K562 (cell line): Measurements from ENCODE around the gene VKORC1. TPM values are rescaled to one million over a fixed set of nuclear protein-coding genes. Genes with fewer than 3 reads are reported as not detected.

Source experiments
- ASH1L ChIP-seq: fragments of 450-650 bp; IDR thresholded peaks from 2 replicates; pipeline ENCODE4 v1.6.1; 2018; ENCODE audit warnings: borderline replicate concordance, mild to moderate bottlenecking, low read depth; ENCODE audit not compliant: partially characterized antibody
- CCNT2 ChIP-seq: IDR thresholded peaks from 2 replicates; pipeline ENCODE4 v1.6.1; 2011; ENCODE audit warnings: borderline replicate concordance, low read depth, mild to moderate bottlenecking, moderate library complexity, mixed read lengths, low read length; ENCODE audit not compliant: insufficient read length; ENCODE audit errors: extremely low read depth
- EGR1 ChIP-seq: fragments of 450-650 bp; conservative IDR thresholded peaks from 2 replicates; pipeline ENCODE4 v1.6.1; 2017; ENCODE audit warnings: mild to moderate bottlenecking
- FOXA3 ChIP-seq, 2 experiments: fragments of 450-650 bp in 1 of 2; sonication (generic) in 1 of 2; formaldehyde crosslinking; IDR thresholded peaks in 1 of 2; conservative IDR thresholded peaks in 1 of 2; 2 replicates each; pipeline versions ENCODE4 v1.4.0 to v1.8.0; 2020 to 2022; ENCODE audit warnings: mild to moderate bottlenecking in 2 of 2, missing genetic modification reagents in 1 of 2
- HOMEZ ChIP-seq: fragments of 250-450 bp; sonication (Bioruptor Pico); IDR thresholded peaks from 2 replicates; pipeline ENCODE4 v1.4.0; 2020; ENCODE audit warnings: mild to moderate bottlenecking, moderate library complexity
- IRF9 ChIP-seq: fragments of 450-650 bp; IDR thresholded peaks from 2 replicates; pipeline ENCODE4 v1.6.1; 2016; ENCODE audit warnings: missing biosample characterization, missing genetic modification characterization
- JUND ChIP-seq, 2 experiments: IDR thresholded peaks; 2 replicates in 1 of 2; 3 replicates in 1 of 2; pipeline ENCODE4 v1.6.1; 2011; ENCODE audit warnings: borderline replicate concordance in 2 of 2, low read depth in 2 of 2, low read length in 2 of 2, improper control_type of control experiment in 1 of 2, missing biosample characterization in 1 of 2, missing genetic modification characterization in 1 of 2, missing genetic modification reagents in 1 of 2
- KDM1A ChIP-seq, 2 experiments: fragments of 450-650 bp; IDR thresholded peaks; 2 replicates each; pipeline ENCODE4 v1.6.1; 2016; ENCODE audit warnings: mild to moderate bottlenecking in 2 of 2
- MNT ChIP-seq, 2 experiments: fragments of 450-650 bp; conservative IDR thresholded peaks; 2 replicates each; pipeline ENCODE4 v1.6.1; 2017; ENCODE audit warnings: mild to moderate bottlenecking in 2 of 2, moderate library complexity in 2 of 2
- NCOR1 ChIP-seq: fragments of 450-650 bp; IDR thresholded peaks from 2 replicates; pipeline ENCODE4 v1.6.1; 2016; ENCODE audit warnings: mild to moderate bottlenecking, moderate library complexity
- PBX2 ChIP-seq, 2 experiments: IDR thresholded peaks in 1 of 2; conservative IDR thresholded peaks in 1 of 2; 2 replicates each; pipeline ENCODE4 v1.6.1; 2016; ENCODE audit warnings: low read depth in 2 of 2, mild to moderate bottlenecking in 1 of 2, missing compliant biosample characterization in 1 of 2, missing genetic modification characterization in 1 of 2, moderate library complexity in 1 of 2
- POLR2B ChIP-seq: fragments of 450-650 bp; IDR thresholded peaks from 2 replicates; pipeline ENCODE4 v1.6.1; 2018; ENCODE audit warnings: low read depth; ENCODE audit not compliant: partially characterized antibody
- RCOR1 ChIP-seq, 2 experiments: IDR thresholded peaks; 2 replicates each; pipeline ENCODE4 v1.6.1; 2012; ENCODE audit warnings: low read depth in 2 of 2, low read length in 2 of 2, borderline replicate concordance in 1 of 2, improper control_type of control experiment in 1 of 2
- SMARCA4 ChIP-seq: fragments of 450-650 bp; IDR thresholded peaks from 2 replicates; pipeline ENCODE4 v1.6.1; 2016
- ZNF695 ChIP-seq: fragments of 450-650 bp; formaldehyde crosslinking; IDR thresholded peaks from 2 replicates; pipeline ENCODE4 v1.4.0; 2020; ENCODE audit warnings: mild to moderate bottlenecking, moderate library complexity
- polyA plus RNA-seq, 8 experiments: library from polyadenylated mRNA; depleted of rRNA in 4 of 8; stranded (reverse) in 5 of 8; unstranded in 3 of 8; fragments of >200 nt; fragmentation: Nextera tagmentation in 2 of 8; fragmentation: Illumina TruSeq in 1 of 8; extraction: Ambion mirVana in 2 of 8; extraction: Trizol in 1 of 8; gene quantifications; 2 replicates each; pipeline versions ENCODE4 v1.2.1 to v1.2.3, GENCODE V29; 2011 to 2014; ENCODE audit warnings: inconsistent platforms in 1 of 8, missing spikeins in 1 of 8
- total RNA-seq, 7 experiments: library from RNA; depleted of rRNA in 6 of 7; stranded (reverse); fragments of >200 nt in 6 of 7; fragmentation: Illumina TruSeq in 2 of 7; extraction: Trizol in 2 of 7; gene quantifications; 2 replicates each; pipeline versions ENCODE4 v1.2.1 to v1.2.3, GENCODE V29; 2011 to 2021; ENCODE audit warnings: low replicate concordance in 1 of 7

The VKORC1 gene
- total and polyA plus RNA-seq, 9 of the 15 experiments (the other 6 are each of a cell fraction or from before 2014, with no cell fraction given), result 30.0 to 119 (median 62.1) TPM

- TF ChIP-seq IRF9 (tag) (no peak), CCNT2 (no peak), SMARCA4 (0 out of 2 replicates have a peak, but pooled peaks have one; percentile 36), MNT (conservative IDR thresholded peaks at IDR 0.05) (peak; percentile 25 to 57; a peak in 2 of 4 replicates), POLR2B (no peak), FOXA3 (CRISPR knock-in tag; conservative IDR thresholded peaks at IDR 0.05 in 1 of 2, IDR thresholded peaks at IDR 0.05 in 1 of 2) (peak; percentile 71 to 93), RCOR1 (IDR thresholded peaks at IDR 0.05; ENCODE audit: borderline replicate concordance in 1 of 2, low read depth in 2 of 2, low read length in 2 of 2) (peak in 1 of 2 experiments; percentile 18; a peak in 1 of 4 replicates), NCOR1 (peak; percentile 73), KDM1A (IDR thresholded peaks at IDR 0.05) (peak in 1 of 2 experiments; percentile 49; a peak in 1 of 4 replicates), JUND (IDR thresholded peaks at IDR 0.05; ENCODE audit: borderline replicate concordance, low read depth, low read length) (peak; percentile 53; the same call in 1 of the 2 replicates), JUND (tag; IDR thresholded peaks at IDR 0.05; ENCODE audit: borderline replicate concordance, low read depth, low read length) (no peak), ZNF695 (CRISPR knock-in tag) (no peak), EGR1 (peak; percentile 89), ASH1L (no peak), PBX2 (CRISPR knock-in tag; IDR thresholded peaks at IDR 0.05; ENCODE audit: low read depth) (no peak), PBX2 (tag; conservative IDR thresholded peaks at IDR 0.05; ENCODE audit: low read depth) (no peak), HOMEZ (CRISPR knock-in tag) (no peak)
These were observed 5.5 kb upstream of the VKORC1 start (continued) for GRCh38 chr16:31099860-31100638.
